ENCODE measurements around the gene GNG7. TPM values are rescaled to one million over a fixed set of nuclear protein-coding genes. Genes with fewer than 3 reads are reported as not detected.
"Not testable (repeated sequence)": the region's sequence is repeated elsewhere in the genome, so short reads cannot be mapped to it uniquely, and the experiment has no call there.

Gene GNG7
- total RNA-seq, 4 donors from 2014 or later, result 1.3 to 3.9 (median 1.8) TPM

DNA sequence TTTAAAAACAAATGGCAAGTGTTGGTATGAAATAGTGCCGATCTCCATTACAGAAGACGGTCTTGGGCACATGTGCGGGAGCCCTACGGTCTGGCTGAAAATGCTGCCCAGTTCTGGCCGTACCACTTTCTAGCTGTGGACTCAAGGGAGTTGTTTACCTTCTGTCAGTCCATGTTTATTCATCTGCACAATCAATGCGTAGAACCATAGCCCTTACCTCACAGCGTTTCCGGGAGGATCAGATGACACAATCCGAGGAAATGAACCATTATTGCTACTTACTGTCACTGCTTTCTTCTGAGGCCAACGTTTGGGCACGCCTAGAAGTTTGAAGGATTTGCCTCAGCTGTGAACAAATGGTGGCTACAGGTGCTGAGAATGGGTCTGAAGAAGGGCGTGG, 195.4 kb downstream of the GNG7 start:
- ATAC-seq (ENCODE audit: low FRiP score) (peak; percentile 28), DNase-seq (ENCODE audit: low spot score) (no peak)
- TF ChIP-seq, protein P1, sequence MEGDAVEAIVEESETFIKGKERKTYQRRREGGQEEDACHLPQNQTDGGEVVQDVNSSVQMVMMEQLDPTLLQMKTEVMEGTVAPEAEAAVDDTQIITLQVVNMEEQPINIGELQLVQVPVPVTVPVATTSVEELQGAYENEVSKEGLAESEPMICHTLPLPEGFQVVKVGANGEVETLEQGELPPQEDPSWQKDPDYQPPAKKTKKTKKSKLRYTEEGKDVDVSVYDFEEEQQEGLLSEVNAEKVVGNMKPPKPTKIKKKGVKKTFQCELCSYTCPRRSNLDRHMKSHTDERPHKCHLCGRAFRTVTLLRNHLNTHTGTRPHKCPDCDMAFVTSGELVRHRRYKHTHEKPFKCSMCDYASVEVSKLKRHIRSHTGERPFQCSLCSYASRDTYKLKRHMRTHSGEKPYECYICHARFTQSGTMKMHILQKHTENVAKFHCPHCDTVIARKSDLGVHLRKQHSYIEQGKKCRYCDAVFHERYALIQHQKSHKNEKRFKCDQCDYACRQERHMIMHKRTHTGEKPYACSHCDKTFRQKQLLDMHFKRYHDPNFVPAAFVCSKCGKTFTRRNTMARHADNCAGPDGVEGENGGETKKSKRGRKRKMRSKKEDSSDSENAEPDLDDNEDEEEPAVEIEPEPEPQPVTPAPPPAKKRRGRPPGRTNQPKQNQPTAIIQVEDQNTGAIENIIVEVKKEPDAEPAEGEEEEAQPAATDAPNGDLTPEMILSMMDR (IDR thresholded peaks at IDR 0.05), result no peak

DNA sequence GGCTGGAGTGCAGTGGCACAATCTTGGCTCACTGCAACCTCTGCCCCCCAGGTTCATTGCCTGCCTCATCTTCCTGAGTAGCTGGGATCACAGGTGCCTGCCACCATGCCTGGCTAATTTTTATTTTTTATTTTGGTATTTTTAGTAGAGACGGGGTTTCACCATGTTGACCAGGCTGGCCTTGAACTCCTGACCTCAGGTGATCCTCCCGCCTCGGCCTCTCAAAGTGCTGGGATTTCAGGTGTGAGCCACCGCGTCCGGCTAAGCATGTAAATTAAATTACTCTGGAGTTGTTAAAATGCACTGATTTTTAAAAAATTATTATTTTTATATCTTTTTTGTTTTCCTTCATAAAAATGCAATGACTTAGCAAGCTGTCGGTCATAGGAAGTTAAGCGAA, 195.8 kb downstream of the GNG7 start:
- ATAC-seq (ENCODE audit: low FRiP score); DNase-seq (ENCODE audit: low spot score): not testable (repeated sequence)

DNA sequence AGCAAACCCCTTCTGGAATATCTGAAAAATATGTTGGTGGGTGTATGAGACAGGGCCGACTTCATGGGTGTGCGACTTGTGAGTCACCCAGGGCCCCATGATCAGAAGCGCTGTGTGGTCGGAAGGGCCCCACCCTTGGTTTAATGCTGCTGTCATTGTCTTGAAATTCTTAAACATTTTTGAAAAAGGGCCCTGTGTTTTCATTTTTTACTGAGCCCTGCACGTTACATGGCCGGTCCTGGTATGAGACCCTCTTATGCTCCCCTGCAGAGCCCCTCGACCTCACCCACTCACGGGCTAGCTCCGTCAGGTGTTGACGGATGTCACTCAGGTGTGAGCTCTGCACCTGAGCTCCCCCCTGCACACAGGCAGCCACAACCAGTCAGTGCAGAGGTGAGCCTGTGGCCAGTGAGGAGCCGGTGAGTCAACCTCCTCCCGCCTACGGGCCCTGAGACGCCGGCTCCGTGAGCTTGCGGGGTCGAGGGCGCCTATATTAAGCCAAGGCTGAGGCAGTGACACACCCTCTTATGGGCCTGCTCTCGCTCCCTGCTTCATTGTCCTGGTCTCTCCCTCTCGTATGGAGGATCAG, 198.9 kb downstream of the GNG7 start:
- TF ChIP-seq, protein P1 (IDR thresholded peaks at IDR 0.05), result no peak
- no peak for DNase-seq (ENCODE audit: low spot score)
- peak; percentile 36 for ATAC-seq (ENCODE audit: low FRiP score)

DNA sequence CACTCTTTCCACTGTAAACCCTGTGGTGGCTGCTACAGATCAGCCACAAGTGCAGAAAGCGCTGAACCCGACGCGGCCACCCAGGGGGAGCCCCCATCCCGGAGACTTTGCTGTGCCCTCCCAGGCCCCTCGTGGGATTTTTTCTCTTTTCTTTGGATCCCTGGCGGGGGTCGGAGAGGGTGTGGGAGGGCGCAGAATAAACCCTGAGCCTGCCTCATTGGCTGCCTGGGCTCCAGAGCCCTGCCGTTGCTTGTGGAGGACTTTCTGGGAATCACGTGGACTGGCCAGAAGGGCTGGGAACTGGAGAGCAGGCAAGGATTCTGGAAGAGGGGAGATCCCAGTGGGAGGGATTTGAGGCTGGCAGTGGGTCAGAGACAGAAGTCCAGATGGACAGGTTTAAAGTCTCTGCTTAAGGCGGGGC, 201.6 kb downstream of the GNG7 start:
- TF ChIP-seq, protein P1 (IDR thresholded peaks at IDR 0.05), result no peak
- ATAC-seq (ENCODE audit: low FRiP score) (peak; percentile 43), DNase-seq (ENCODE audit: low spot score) (no peak)

DNA sequence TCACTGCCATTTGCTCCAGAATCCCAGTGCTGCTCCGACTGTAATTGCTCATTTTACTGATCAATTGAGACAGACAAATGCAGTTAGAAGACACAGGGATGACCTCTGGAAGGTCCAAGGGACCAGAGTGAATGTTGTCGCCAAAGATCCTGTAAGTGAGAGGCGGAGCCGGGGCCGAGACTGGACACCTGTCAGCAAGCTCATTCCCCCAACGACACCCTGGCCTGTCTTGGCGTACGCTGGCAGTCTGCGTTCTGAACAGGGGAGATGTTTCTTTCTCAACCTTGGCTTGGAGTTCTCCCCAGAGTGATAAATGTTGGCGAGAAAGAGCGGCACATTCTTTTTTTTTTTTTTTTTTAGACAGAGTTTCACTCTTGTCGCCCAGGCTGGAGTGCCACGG, 202.3 kb downstream of the GNG7 start:
- no peak for DNase-seq (ENCODE audit: low spot score)
- ATAC-seq (ENCODE audit: low FRiP score), result no peak
- TF ChIP-seq, protein P1 (IDR thresholded peaks at IDR 0.05), result no peak

DNA sequence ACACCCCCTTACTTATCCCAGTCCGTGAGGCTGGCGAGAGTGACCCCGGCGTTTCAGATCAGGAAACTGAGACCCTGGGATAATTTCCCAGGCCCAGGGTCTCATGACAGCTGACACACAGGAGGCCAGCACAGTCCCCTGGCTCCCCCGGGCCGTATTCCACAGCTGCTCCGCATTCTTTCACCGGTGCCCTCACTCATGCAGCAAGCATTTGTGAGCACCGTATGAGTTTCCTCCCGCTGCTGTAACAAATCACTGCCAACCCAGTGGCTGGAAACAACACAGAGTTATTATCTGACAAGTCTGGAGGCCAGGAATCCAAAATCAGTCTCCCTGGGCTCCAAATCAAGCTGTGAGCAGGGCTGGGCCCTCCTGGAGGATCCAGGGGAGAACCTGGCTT, 205.3 kb downstream of the GNG7 start:
- DNase-seq (ENCODE audit: low spot score) (no peak), ATAC-seq (ENCODE audit: low FRiP score) (no peak)

DNA sequence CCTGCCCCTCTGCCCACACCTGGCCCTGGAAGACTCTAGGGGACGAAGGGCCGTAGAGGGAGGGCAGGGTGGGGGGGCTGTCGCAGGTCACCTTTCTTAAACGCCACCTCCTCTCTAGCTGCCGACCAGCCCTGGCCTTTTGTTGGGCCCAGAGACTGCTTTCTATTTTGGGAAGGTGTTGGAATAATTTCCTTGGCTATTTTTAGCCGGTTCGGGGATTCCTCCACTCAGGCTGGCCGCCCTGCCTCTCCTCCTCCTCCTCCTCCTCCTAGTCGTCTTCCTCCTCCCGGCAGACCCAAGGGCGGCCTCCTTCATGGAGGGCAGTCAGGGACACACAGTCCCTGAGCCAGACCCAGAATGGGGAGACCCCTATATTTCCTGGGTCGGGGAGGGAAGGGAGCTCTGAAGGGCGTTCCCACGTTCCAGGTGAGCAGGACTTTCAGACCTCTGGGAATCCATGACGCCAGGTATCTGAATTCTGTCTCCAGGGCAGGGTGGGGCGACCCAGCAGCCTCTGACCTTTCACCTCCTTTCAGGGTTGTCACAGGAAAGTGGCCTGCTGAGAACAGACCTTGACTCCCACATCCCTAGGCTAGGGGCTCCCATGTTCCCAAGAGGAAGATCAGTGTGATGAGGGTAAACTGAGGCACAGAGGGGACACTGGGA, 206.7 kb downstream of the GNG7 start:
- DNase-seq (ENCODE audit: low spot score), result no peak
- ATAC-seq (ENCODE audit: low FRiP score), result no peak
- TF ChIP-seq, protein P1 (IDR thresholded peaks at IDR 0.05), result no peak

More for the DNA sequence above, 205.3 kb downstream of the GNG7 start:
- TF ChIP-seq, protein P1 (IDR thresholded peaks at IDR 0.05), result no peak
